Skin epidermis (tissue), 12 donors: ENCODE measurements around the gene LPP.
A peak's percentile ranks its signal among the peaks of the same experiment; 100 is the strongest.
"Not testable (repeated sequence)": the region's sequence is repeated elsewhere in the genome, so short reads cannot be mapped to it uniquely, and the experiment has no call there.

Source experiments
- H3K27ac ChIP-seq, 21 experiments: fragments of 200-600 bp; sonication (generic) in 11 of 21; one replicate each; pipeline ENCODE4 v1.5.0; 2020; ENCODE audit warnings: mild to moderate bottlenecking in 3 of 21, inconsistent platforms in 2 of 21, moderate library complexity in 2 of 21
- H3K4me3 ChIP-seq, 7 experiments: fragments of 200-600 bp; sonication (generic) in 2 of 7; one replicate each; pipeline ENCODE4 v1.5.0; 2020; ENCODE audit warnings: inconsistent platforms in 2 of 7, mild to moderate bottlenecking in 2 of 7, moderate library complexity in 1 of 7

LPP gene

DNA sequence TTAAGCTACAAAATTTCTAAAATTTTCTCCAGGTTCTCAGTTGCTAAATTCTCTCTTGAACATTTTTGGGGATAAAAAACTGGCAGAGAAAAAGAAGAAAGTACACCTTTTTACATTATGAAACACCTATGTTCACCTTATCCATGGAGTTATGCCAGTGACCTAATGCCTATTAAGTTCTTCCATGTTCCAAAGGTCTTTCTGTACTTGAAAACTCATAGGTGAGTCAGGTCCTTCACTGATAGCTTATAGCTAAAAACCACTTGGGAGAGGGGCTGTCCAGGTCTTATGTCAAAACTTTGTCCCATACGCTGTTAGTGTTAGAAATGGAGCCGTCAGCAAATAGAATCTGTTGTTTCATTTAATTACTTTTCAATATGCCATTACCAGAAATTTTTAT is 530.3 kb downstream of the LPP start:
- no peak overlapping the region for H3K4me3 ChIP-seq
- H3K27ac ChIP-seq = no peak overlapping the region

DNA sequence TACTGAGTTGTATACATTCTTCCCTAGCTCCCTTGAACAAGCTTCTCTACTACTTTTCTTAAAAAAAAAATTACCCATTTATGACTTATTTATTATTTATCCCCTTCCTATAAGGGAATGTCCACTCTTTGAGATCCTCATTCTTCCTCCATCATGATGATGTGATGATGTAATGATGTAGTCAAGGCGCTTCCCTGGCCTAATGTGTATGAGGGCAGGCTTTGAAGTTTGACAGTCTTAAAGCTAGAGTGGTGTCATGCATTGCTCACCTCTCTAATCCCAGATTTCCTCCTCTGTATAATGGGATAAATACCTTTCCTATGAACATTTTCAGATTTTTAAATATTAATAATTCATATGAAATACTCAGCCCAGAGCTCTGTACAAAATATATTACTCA is 531.8 kb downstream of the LPP start:
- H3K27ac ChIP-seq = no peak overlapping the region
- H3K4me3 ChIP-seq = no peak overlapping the region

DNA sequence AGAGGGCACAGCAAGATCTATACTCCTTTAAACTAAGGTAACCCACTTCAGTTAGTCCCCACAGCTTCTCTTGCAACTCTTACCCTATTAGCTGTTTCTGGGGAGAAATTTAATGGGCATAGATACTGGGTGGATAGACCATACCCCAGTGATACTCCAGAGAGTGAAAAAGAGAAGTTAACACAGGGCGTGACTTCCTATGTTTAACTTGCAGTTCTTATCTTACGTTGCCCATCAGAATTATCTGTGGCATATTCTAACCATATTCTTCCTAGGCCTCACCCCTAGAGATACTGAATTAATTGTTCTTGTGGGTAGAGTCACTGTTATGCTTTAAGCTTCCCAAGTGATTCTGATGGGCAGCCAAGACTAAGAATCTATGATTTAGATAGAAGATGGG is 532.4 kb downstream of the LPP start:
- H3K4me3 ChIP-seq = no peak overlapping the region
- peak overlapping the region in 1 of 21 experiments; percentile 1 for H3K27ac ChIP-seq

DNA sequence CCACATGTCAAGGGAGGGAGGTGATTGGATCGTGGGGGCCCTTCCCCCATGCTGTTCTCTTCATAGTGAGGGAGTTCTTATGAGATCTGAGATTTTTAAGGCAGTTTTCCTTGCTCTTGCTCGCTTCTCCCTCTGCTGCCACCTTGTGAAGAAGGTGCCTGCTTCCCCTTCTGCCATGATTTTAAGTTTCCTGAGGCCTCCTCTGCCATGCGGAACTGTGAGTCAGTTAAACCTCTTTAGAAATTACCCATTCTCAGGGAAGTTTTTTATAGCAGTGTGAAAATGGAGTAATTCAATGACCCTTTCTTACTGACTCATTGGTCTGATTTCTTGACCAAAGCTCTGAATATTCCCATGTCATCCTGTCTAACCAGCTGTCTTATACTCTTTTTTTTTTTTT is 533.4 kb downstream of the LPP start:
- Histone ChIP-seq H3K27ac (peak overlapping the region in 1 of 21 experiments; percentile 14), H3K4me3 (no peak overlapping the region)

DNA sequence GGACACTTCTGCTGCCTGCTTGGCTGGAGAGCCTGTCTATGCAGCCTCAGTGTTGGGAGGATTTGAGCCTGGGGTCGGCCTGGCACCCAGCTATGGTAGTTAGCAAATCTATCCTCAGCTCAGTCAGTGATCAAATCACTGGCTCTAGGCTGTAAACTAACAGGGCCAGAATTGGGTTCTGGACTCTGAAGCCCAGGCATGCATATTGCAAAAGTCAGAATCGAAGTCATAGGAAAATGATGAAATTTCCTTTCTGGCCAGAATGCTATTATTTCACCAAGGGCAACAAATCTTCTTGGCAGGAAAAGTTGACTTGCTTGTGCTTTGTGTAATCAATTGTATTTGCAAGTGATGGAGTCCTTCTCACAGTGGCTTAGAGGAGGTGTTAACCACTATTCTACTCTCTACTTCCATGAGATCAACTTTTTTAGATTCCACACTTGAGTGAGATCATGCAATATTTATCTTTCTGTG is 535.2 kb downstream of the LPP start:
- H3K27ac ChIP-seq = peak overlapping the region in 6 of 21 experiments; percentile 1 to 53 (median 31)

DNA sequence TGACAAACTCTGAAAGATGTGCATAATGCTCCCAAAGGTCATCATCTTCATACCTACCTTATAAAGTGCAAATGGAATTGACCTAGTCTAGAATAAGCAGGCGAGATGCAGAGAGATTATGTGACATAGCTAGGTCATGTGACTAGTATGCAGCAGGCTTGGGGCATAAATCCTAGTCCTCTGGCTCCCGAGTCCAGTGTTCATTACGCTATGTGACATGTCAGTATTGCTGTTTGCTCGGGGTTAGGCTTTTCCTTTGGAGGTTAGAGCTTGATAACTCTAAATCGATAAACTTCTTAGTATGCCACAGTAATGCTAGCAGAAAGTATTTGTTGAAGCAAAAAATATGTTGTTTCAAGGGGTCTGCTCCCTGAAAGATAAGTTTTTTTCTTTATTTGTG is 536.1 kb downstream of the LPP start:
- H3K4me3 ChIP-seq = no peak overlapping the region
- H3K27ac ChIP-seq = no peak overlapping the region

More for the DNA sequence above, 535.2 kb downstream of the LPP start:
- H3K4me3 ChIP-seq = no peak overlapping the region

DNA sequence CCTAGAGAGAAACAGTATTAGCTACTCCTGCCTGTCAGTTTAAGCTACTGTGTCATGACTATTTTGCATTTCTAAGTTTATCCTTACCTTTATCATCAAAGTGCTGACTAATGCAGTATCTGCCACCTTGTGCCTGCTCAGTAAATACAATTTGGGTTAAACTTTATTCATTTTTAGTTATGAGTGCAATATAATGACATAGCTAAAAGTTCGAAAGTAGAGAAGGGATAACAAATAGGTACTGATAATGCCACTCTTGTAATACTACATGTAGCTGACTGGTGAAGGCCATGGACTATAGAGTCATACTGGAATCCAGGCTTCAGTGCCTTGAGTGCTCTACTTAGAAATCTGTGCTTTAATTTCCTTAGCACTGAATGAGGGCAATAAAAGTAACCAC is 537.0 kb downstream of the LPP start:
- Histone ChIP-seq H3K4me3 (no peak overlapping the region), H3K27ac (no peak overlapping the region)

DNA sequence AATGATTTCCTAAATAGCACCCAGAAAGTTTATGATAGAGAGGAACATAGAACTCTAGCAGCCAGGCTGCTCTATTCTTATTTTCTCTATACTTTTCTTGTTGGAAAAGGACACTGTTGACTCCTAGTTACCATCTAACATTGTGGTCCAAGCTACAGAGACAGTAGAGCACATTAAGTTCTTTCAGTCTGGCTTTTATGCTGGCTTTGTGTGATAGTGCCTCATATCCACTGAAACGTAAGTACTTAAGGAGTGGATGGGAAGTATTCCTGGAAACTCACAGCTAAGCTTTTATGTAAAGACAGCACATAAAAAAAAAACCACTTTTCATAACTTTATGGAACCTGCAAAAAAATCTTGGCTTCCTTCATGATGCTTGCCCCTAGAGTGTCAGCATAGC is 537.7 kb downstream of the LPP start:
- Histone ChIP-seq H3K27ac (no peak overlapping the region), H3K4me3 (no peak overlapping the region)

DNA sequence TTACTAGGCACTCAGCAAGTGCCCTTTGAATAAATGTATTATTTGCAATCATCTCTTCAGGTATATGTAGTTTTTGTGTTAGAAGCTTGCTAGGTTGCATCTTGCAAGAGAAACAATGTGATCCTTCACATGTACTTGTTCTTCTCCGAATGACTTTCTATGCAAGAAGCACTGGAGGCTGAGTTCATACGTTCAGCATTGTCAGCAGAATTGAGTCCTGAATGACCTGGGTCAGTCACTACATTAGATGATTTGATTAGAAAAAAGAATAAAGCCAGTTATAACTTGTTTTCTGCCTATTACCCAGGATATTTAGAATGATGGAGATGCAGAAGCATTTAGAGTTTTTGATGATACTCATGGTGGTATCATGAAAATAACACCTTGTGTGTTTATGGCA is 538.7 kb downstream of the LPP start:
- no peak overlapping the region for H3K4me3 ChIP-seq
- no peak overlapping the region for H3K27ac ChIP-seq

DNA sequence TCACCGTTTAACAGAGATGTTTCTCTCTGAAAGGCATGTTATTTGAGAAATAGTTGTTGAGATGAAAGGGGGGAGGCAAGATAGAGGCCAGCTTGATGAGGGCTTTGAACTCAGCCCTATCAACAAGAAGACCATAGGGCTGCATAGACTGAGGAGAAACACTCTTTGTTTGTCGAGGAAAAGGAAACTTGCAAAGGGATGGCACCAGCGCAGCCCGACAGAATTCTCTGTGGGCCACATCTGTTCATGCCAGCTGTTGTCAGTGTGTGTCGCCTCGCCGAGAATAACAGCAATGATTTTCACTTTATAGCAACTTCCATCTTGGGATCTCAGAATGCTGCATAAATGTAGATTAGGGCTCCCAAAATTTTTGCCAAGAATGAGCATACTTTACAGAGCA is 539.5 kb downstream of the LPP start:
- no peak overlapping the region for H3K27ac ChIP-seq
- H3K4me3 ChIP-seq = no peak overlapping the region

DNA sequence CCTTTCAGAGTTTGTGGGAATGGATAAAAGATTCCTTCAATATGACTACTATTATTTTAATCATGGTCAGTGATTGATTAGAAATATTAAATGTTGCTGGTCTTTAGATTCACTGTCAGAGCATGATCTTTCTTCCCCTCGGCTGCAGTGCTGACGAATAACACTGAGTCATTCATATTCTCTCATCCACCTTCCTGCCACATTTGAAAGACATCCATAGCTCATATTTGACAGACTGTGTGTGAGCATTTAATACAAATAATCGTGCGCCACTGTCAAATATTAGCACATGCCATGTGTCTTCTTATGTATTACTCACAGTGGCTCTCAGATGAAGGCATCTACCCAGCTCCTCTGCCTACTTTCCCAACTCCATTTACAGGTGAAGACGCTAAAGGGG is 541.3 kb downstream of the LPP start:
- Histone ChIP-seq H3K4me3 (no peak overlapping the region), H3K27ac (no peak overlapping the region)

DNA sequence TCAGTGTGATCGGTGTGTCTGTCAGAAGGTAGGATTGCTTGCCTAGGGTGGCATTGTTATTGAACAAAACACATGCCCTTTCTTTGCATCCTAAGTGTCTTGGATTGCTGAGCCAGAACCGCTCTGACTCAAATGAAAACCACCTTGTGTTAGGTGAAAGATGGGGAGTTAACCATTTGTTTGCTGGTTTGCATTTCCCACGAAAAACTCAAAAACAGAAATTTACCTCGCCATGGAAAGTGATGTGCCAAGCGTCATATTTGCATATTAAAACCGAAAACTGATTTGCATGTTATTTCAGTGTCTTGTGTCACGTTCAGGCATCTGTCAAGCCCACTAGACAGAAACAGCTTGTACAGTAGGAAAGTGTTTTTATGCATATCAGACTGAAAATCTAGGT is 543.2 kb downstream of the LPP start:
- H3K4me3 ChIP-seq = no peak overlapping the region
- H3K27ac ChIP-seq = no peak overlapping the region

DNA sequence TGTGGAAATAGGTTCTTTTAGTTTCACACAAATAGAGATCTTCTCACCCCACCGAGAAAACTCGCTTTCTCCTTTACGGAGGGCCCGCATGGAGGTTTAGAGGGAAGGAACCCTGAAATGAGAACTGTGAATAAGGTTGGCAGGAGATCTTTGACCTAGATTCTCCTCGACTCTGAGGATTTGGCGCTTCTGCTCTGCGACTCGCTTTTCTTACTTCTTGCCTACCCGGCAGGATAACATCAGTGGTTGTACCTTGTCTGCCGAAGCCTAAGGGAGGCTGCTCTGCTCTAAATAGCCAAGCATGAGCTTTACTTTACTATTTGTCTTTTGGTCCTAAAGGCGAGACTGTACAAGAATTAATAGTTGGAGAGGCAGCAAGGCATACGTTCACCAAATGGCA is 544.5 kb downstream of the LPP start:
- H3K27ac ChIP-seq = no peak overlapping the region

DNA sequence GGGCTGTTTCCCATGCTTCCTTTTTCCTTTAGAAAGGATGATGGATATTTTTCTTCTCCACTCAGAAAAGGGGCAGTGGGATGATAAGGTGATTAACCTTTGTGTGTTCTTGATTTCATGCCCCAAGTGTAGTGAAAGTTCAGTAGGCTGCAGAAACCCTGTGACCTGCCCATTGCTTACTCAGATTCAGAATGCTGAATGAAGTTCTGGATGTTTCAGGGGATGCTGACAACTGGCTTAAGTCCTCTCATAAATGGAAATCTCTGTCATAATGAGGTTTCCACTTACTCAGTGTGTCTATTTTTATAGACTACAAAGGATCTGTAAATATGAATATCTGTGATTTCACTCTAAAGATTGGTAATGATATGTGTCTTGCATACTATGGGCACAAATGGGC is 546.5 kb downstream of the LPP start:
- H3K27ac ChIP-seq = no peak overlapping the region

More for the DNA sequence above, 544.5 kb downstream of the LPP start:
- H3K4me3 ChIP-seq = no peak overlapping the region

DNA sequence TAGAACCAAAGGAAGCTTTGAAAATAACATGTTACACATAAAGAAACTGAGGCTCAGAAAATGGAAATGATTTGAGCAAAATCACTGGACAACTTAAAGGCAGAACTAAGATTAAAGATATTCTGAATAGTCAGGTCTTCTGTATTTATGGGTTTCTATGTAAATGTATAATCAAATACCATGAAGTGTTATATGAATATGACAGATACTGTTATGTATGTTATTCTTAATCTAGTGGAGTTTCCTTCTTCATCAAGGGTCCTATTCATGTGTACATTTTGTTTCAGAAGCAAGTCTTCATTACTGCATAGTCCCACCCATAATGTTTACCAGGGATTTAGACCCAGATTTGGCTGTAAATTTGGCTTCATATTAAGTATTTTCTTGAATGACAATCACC is 547.0 kb downstream of the LPP start:
- Histone ChIP-seq H3K4me3 (no peak overlapping the region), H3K27ac (no peak overlapping the region)

More for the DNA sequence above, 546.5 kb downstream of the LPP start:
- H3K4me3 ChIP-seq = no peak overlapping the region

DNA sequence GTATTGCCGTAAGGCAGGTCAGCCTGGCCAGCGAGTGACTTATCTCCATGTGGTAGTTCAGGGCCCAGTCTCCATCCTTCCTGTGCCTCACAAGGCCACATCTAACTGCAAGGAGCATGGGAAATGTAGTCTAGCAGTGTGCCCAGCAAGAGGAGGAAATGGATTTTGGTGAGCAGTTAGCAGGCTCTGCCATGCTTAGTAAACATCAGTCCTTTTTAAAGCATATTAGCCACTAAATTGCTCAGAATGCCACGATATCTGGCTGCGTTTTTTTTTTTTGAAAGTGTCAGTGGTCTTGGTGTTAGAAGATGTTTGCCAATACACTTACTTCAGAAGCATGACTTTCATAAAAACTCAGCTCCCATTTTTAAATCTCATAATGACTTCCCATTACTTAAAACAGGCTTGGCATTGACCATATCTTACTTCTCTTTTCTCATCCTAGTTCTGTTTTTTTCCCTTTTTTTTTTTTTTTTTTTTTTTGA is 547.6 kb downstream of the LPP start:
- peak overlapping the region in 1 of 21 experiments; percentile 25 for H3K27ac ChIP-seq
- no peak overlapping the region for H3K4me3 ChIP-seq

DNA sequence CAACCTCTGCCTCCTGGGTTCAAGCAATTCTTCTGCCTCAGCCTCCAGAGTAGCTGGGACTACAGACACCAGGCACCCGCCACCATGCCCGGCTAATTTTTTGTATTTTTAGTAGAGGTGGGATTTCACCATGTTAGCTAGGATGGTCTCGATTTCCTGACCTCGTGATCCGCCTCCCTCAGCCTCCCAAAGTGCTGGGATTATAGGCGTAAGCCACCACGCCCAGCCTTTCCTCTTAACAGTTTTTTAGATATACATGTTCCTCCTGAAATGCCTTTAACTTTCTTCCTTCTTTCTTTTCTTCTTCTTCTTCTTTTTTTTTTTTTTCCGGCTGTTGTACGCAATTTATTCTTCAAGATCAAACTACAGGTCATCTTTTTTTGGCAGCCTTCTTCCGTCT is 548.1 kb downstream of the LPP start:
- peak overlapping the region in 2 of 21 experiments; percentile 5 to 41 for H3K27ac ChIP-seq
- not testable (repeated sequence) for H3K4me3 ChIP-seq

DNA sequence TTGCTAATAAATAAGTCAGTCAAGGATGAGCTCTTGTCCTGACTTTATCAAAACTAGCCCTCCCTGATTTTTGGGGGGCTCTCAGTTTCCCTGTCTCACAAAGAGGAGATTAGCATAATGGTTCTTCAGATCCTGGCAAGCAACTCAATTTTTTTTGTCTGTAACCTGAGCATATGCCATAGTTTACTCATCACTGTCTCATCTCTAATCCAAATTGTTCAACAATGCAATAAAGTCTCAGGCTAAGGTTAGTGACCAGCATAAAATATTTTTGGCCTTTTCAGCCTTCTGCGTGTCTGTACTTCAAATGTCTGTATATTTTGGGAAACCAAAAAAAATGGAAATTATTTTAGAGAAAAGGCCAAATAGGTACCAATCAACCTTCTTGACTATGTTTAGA is 552.2 kb downstream of the LPP start:
- Histone ChIP-seq H3K4me3 (no peak overlapping the region), H3K27ac (no peak overlapping the region)

DNA sequence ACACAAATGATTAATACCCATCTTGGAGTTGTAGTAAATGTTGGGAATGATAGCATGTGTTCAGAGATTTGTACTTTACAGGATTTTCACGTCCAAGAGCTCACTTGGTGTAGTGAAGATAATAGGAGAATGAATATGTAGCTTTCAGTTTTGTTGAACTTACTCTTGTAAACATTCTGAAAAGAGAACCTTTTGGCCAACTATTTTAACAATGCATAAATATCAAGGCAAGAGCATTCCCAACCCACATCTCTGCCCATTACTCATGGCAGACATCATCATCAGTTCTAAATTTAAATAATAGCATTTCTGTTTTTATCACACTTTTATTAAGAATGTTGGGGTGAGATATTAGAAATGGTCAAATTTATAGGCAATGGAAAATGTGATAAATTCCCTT is 552.6 kb downstream of the LPP start:
- H3K27ac ChIP-seq = no peak overlapping the region
- H3K4me3 ChIP-seq = no peak overlapping the region

DNA sequence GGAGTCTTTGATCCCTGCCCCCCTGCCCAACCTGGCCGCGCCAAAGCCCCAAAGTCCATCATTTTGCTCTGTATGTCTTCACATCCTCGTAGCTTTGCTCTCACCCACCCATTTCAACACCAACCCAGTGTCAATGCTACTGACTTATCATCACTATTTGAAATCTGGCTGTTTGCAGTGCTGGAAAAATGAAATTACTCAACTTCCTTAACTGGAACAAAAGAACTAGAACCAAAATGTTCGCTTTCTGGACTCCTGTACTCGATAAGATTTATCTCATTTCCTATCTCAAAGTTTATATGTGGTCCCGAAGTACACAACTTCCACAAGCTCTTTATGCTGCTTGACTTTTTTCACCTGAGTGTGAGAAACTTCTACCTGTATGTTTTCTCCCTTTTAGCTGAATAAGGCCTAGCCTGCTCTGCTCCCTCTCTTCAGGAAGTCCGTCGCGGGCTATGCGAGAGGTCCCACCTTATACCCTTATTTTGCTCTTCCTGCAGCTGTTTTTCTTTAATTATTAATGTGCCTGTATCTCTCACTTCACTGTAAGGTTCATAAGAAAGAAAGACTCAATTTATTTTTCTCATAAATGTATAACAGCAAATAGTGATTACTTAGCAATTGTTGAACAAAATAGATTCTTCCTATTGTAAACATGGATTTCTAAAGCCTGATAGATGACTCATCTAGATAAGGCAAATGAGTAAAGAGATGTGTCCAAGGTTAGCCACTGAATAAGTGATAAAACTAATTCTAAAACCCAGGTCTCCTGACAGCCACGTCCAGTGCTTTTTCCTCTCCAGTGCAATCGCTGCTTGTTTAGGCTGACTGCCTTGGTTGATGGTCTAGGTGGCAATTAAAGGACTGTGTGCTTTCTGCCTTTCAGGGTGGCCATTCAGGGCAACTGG is 553.7 kb downstream of the LPP start:
- Histone ChIP-seq H3K27ac (no peak overlapping the region), H3K4me3 (no peak overlapping the region)

DNA sequence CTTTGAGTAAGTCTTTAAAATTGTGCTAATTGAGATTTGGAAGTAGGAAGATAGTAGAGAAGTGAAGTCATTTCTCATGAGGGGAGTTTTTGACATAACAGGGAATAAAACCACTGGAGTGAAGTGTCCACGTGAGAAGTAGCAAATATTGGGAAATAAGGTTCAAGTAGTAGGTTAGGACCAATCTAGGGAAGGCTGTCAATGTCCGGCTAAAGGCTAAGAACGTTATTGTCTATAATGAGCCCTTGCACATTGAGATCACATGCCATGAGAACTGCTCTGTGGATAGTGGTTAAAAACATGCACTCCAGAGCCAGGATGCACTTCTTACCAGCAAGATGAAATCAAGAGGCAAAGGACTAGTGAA is 557.9 kb downstream of the LPP start:
- Histone ChIP-seq H3K4me3 (no peak overlapping the region), H3K27ac (peak overlapping the region in 2 of 21 experiments; percentile 10 to 23)
